Measurements from ENCODE around the gene CERS6.
"Not testable (repeated sequence)": the region's sequence is repeated elsewhere in the genome, so short reads cannot be mapped to it uniquely, and the experiment has no call there.

The CERS6 gene

GRCh38 chr2:168649562-168649961 lies 193.5 kb downstream of the CERS6 start:
- no peak overlapping the region for H3K27ac ChIP-seq (ENCODE audit: low read depth, low read length)
- H3K9ac ChIP-seq (ENCODE audit: low read depth, low read length): no peak overlapping the region
- WGBS: 47% methylated on average over 2 of the region's 2 CpGs
- H3K9me3 ChIP-seq (ENCODE audit: insufficient read depth, low read depth, low read length): no peaks in the 10 kb centered on the region
- H3K4me1 ChIP-seq (ENCODE audit: insufficient read depth, low read length): peaks cover 14% of the 10 kb centered on the region
- H3K27me3 ChIP-seq (ENCODE audit: insufficient read depth, low read length): no peaks in the 10 kb centered on the region
- H3K36me3 ChIP-seq (ENCODE audit: insufficient read depth, low read length): no peaks in the 10 kb centered on the region
- no peak overlapping the region for H3K4me3 ChIP-seq (ENCODE audit: low read length)

- 43% methylated on average over 1 of the region's 1 CpG for WGBS
- H3K27me3 ChIP-seq (ENCODE audit: insufficient read depth, low read length): no peaks in the 10 kb centered on the region
- H3K27ac ChIP-seq (ENCODE audit: low read depth, low read length): no peak overlapping the region
- H3K36me3 ChIP-seq (ENCODE audit: insufficient read depth, low read length): no peaks in the 10 kb centered on the region
- H3K4me3 ChIP-seq (ENCODE audit: low read length): no peak overlapping the region
- H3K9me3 ChIP-seq (ENCODE audit: insufficient read depth, low read depth, low read length): no peaks in the 10 kb centered on the region
- no peak overlapping the region for H3K9ac ChIP-seq (ENCODE audit: low read depth, low read length)
- H3K4me1 ChIP-seq (ENCODE audit: insufficient read depth, low read length): peaks cover 14% of the 10 kb centered on the region
These were observed 194.1 kb downstream of the CERS6 start for GRCh38 chr2:168650139-168650538.

- Histone ChIP-seq H3K9me3 (ENCODE audit: insufficient read depth, low read depth, low read length) (no peaks in the 10 kb centered on the region), H3K9ac (ENCODE audit: low read depth, low read length) (no peak overlapping the region), H3K36me3 (ENCODE audit: insufficient read depth, low read length) (no peaks in the 10 kb centered on the region), H3K4me3 (ENCODE audit: low read length) (no peak overlapping the region), H3K27me3 (ENCODE audit: insufficient read depth, low read length) (no peaks in the 10 kb centered on the region), H3K4me1 (ENCODE audit: insufficient read depth, low read length) (peaks cover 14% of the 10 kb centered on the region), H3K27ac (ENCODE audit: low read depth, low read length) (no peak overlapping the region)
These were observed 194.7 kb downstream of the CERS6 start for GRCh38 chr2:168650781-168651180.

GRCh38 chr2:168652997-168653921 lies 197.2 kb downstream of the CERS6 start:
- H3K36me3 ChIP-seq (ENCODE audit: insufficient read depth, low read length): no peaks in the 10 kb centered on the region
- H3K4me3 ChIP-seq (ENCODE audit: low read length): no peak overlapping the region
- no peaks in the 10 kb centered on the region for H3K9me3 ChIP-seq (ENCODE audit: insufficient read depth, low read depth, low read length)
- WGBS: 83% methylated on average over 3 of the region's 3 CpGs
- H3K4me1 ChIP-seq (ENCODE audit: insufficient read depth, low read length): peaks cover 14% of the 10 kb centered on the region
- no peak overlapping the region for H3K9ac ChIP-seq (ENCODE audit: low read depth, low read length)
- H3K27ac ChIP-seq (ENCODE audit: low read depth, low read length): peak overlapping the region; percentile 1; the same call in 1 of the 2 replicates
- H3K27me3 ChIP-seq (ENCODE audit: insufficient read depth, low read length): no peaks in the 10 kb centered on the region

- H3K4me3 ChIP-seq (ENCODE audit: low read length): no peak overlapping the region
- no peak overlapping the region for H3K27ac ChIP-seq (ENCODE audit: low read depth, low read length)
- H3K27me3 ChIP-seq (ENCODE audit: insufficient read depth, low read length): no peaks in the 10 kb centered on the region
- H3K4me1 ChIP-seq (ENCODE audit: insufficient read depth, low read length): peaks cover 9% of the 10 kb centered on the region
- WGBS: no CpG with 5 or more reads among the region's 1 CpG
- H3K9me3 ChIP-seq (ENCODE audit: insufficient read depth, low read depth, low read length): no peaks in the 10 kb centered on the region
- no peak overlapping the region for H3K9ac ChIP-seq (ENCODE audit: low read depth, low read length)
- no peaks in the 10 kb centered on the region for H3K36me3 ChIP-seq (ENCODE audit: insufficient read depth, low read length)
These were observed 198.6 kb downstream of the CERS6 start for GRCh38 chr2:168654705-168655104.

GRCh38 chr2:168655207-168655606 lies 199.1 kb downstream of the CERS6 start:
- Histone ChIP-seq H3K4me3 (ENCODE audit: low read length) (no peak overlapping the region), H3K9ac (ENCODE audit: low read depth, low read length) (no peak overlapping the region), H3K27me3 (ENCODE audit: insufficient read depth, low read length) (no peaks in the 10 kb centered on the region), H3K27ac (ENCODE audit: low read depth, low read length) (no peak overlapping the region), H3K36me3 (ENCODE audit: insufficient read depth, low read length) (no peaks in the 10 kb centered on the region), H3K4me1 (ENCODE audit: insufficient read depth, low read length) (peaks cover 9% of the 10 kb centered on the region), H3K9me3 (ENCODE audit: insufficient read depth, low read depth, low read length) (no peaks in the 10 kb centered on the region)
- WGBS: 89% methylated on average over 1 of the region's 1 CpG

- H3K27ac ChIP-seq (ENCODE audit: low read depth, low read length); H3K27me3 ChIP-seq (ENCODE audit: insufficient read depth, low read length); H3K36me3 ChIP-seq (ENCODE audit: insufficient read depth, low read length); H3K9me3 ChIP-seq (ENCODE audit: insufficient read depth, low read depth, low read length); H3K9ac ChIP-seq (ENCODE audit: low read depth, low read length); H3K4me3 ChIP-seq (ENCODE audit: low read length): not testable (repeated sequence)
- peaks cover 29% of the 10 kb centered on the region for H3K4me1 ChIP-seq (ENCODE audit: insufficient read depth, low read length)
- WGBS: 95% methylated on average over 24 of the region's 24 CpGs
These were observed 201.3 kb downstream of the CERS6 start for GRCh38 chr2:168657378-168657777.

- H3K9ac ChIP-seq (ENCODE audit: low read depth, low read length): no peak overlapping the region
- H3K27ac ChIP-seq (ENCODE audit: low read depth, low read length): no peak overlapping the region
- 92% methylated on average over 4 of the region's 4 CpGs for WGBS
These were observed 202.6 kb downstream of the CERS6 start for GRCh38 chr2:168658706-168659105.

GRCh38 chr2:168660870-168661862 lies 205.1 kb downstream of the CERS6 start:
- Histone ChIP-seq H3K36me3 (ENCODE audit: insufficient read depth, low read length) (no peaks in the 10 kb centered on the region), H3K4me1 (ENCODE audit: insufficient read depth, low read length) (peaks cover 34% of the 10 kb centered on the region), H3K27ac (ENCODE audit: low read depth, low read length) (no peak overlapping the region; the same call in 1 of the 2 replicates), H3K27me3 (ENCODE audit: insufficient read depth, low read length) (no peaks in the 10 kb centered on the region), H3K9me3 (ENCODE audit: insufficient read depth, low read depth, low read length) (no peaks in the 10 kb centered on the region), H3K9ac (ENCODE audit: low read depth, low read length) (no peak overlapping the region), H3K4me3 (ENCODE audit: low read length) (no peak overlapping the region)
- 24% methylated on average over 5 of the region's 9 CpGs for WGBS

More at GRCh38 chr2:168658706-168659105, 202.6 kb downstream of the CERS6 start:
- Histone ChIP-seq H3K36me3 (ENCODE audit: insufficient read depth, low read length) (no peaks in the 10 kb centered on the region), H3K27me3 (ENCODE audit: insufficient read depth, low read length) (no peaks in the 10 kb centered on the region), H3K9me3 (ENCODE audit: insufficient read depth, low read depth, low read length) (no peaks in the 10 kb centered on the region), H3K4me3 (ENCODE audit: low read length) (no peak overlapping the region), H3K4me1 (ENCODE audit: insufficient read depth, low read length) (peaks cover 34% of the 10 kb centered on the region)

GRCh38 chr2:168661863-168662256 lies 205.8 kb downstream of the CERS6 start:
- Histone ChIP-seq H3K27ac (ENCODE audit: low read depth, low read length) (no peak overlapping the region), H3K27me3 (ENCODE audit: insufficient read depth, low read length) (no peaks in the 10 kb centered on the region), H3K9me3 (ENCODE audit: insufficient read depth, low read depth, low read length) (no peaks in the 10 kb centered on the region), H3K9ac (ENCODE audit: low read depth, low read length) (no peak overlapping the region), H3K36me3 (ENCODE audit: insufficient read depth, low read length) (no peaks in the 10 kb centered on the region), H3K4me1 (ENCODE audit: insufficient read depth, low read length) (peaks cover 35% of the 10 kb centered on the region), H3K4me3 (ENCODE audit: low read length) (no peak overlapping the region)
- 68% methylated on average over 3 of the region's 3 CpGs for WGBS

GRCh38 chr2:168662651-168663208 lies 206.7 kb downstream of the CERS6 start:
- Histone ChIP-seq H3K27me3 (ENCODE audit: insufficient read depth, low read length) (no peaks in the 10 kb centered on the region), H3K9ac (ENCODE audit: low read depth, low read length) (no peak overlapping the region), H3K27ac (ENCODE audit: low read depth, low read length) (no peak overlapping the region), H3K4me3 (ENCODE audit: low read length) (no peak overlapping the region), H3K4me1 (ENCODE audit: insufficient read depth, low read length) (peaks cover 40% of the 10 kb centered on the region), H3K9me3 (ENCODE audit: insufficient read depth, low read depth, low read length) (no peaks in the 10 kb centered on the region), H3K36me3 (ENCODE audit: insufficient read depth, low read length) (no peaks in the 10 kb centered on the region)
- WGBS: 83% methylated on average over 7 of the region's 7 CpGs

All from HUES64 (cell line).